ENCODE results near the gene HSD3B2.

The HSD3B2 gene

DNA sequence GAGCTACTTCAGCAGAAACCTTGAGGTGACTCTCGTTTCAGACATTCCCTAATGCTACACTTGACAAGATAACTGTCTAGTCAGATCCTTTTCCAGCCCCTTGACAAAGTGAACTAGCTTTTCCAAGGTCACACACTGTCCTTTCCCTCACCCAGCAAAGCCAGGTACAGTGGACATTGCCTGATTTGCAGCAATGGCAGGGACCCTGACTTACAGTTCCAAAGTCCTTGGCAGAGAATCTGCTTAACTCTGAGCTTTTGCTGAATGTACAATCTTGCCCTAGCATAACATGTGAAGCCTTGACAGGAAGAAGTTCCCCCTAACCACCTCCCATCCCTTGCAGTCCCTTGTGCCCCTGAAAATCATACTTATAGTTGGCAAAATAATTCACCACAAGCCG lies 37.1 kb downstream of the HSD3B2 start:
- no peak overlapping the region for H3K27ac ChIP-seq
- DNase-seq (ENCODE audit: low spot score) = no peak
- no peak for TF ChIP-seq CTCF (conservative IDR thresholded peaks at IDR 0.05; ENCODE audit: low read depth)
- ChIA-PET CTCF (no interaction called here), POLR2A (ENCODE audit: low non-redundant PET) (no interaction called here)

DNA sequence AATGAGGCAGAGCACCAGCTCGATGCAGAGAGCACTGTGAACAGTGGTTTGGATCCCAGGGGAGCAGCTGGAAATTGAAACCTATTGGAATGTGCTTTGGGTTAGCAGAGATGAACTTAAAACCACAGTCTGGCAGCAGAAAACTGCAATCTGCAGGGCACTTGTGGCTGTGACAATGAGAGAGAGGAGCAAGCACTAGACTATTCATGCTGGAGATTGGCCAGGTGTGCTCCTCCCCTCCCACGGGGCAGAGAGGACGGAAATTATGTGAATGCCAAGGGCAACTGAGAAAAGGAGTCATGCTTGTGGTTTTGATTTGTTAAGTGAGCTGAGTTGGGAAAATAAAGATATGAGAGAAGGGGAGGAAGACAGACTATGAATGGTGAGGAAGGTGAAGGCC lies 38.1 kb downstream of the HSD3B2 start:
- TF ChIP-seq CTCF (conservative IDR thresholded peaks at IDR 0.05; ENCODE audit: low read depth) = no peak
- no peak overlapping the region for H3K27ac ChIP-seq
- ChIA-PET CTCF (no interaction called here), POLR2A (ENCODE audit: low non-redundant PET) (no interaction called here)
- DNase-seq (ENCODE audit: low spot score) = peak; percentile 72

- ChIA-PET CTCF (no interaction called here), POLR2A (ENCODE audit: low non-redundant PET) (no interaction called here)
- DNase-seq (ENCODE audit: low spot score) = no peak
- no peak overlapping the region for H3K27ac ChIP-seq
- TF ChIP-seq CTCF (conservative IDR thresholded peaks at IDR 0.05; ENCODE audit: low read depth) = no peak
Measured at GRCh38 chr1:119462964-119463363, 48.0 kb downstream of the HSD3B2 start.

DNA sequence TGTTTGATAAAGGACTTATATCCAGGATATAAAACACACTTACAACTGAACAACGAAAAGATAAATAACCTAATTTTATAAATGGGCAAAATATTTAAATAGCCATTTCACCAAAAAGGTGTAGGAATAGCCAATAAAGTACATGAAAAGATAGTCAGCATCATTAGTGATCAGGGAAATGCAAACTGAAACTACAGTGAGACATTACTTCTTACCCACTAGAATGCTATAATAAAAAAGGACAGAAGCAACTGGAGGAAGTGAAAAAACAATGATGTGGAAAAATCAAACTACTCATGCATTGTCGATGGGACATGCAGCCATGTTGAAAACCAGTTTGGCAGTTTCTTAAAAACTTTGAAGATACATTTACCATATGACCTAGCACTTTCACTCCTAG lies 48.6 kb downstream of the HSD3B2 start:
- ChIA-PET CTCF (no interaction called here), POLR2A (ENCODE audit: low non-redundant PET) (no interaction called here)

GRCh38 chr1:119466445-119466844 lies 51.5 kb downstream of the HSD3B2 start:
- ChIA-PET CTCF (interaction anchor here (0.7 kb wide), 1 partner anchor 9 kb away, joined by 3 read pairs; no protein-coding TSS in a partner anchor), POLR2A (ENCODE audit: low non-redundant PET) (no interaction called here)
- no peak for DNase-seq (ENCODE audit: low spot score)
- no peak overlapping the region for H3K27ac ChIP-seq
- no peak for TF ChIP-seq CTCF (conservative IDR thresholded peaks at IDR 0.05; ENCODE audit: low read depth)

More for the DNA sequence above, 48.6 kb downstream of the HSD3B2 start:
- no peak overlapping the region for H3K27ac ChIP-seq
- no peak for TF ChIP-seq CTCF (conservative IDR thresholded peaks at IDR 0.05; ENCODE audit: low read depth)
- no peak for DNase-seq (ENCODE audit: low spot score)

DNA sequence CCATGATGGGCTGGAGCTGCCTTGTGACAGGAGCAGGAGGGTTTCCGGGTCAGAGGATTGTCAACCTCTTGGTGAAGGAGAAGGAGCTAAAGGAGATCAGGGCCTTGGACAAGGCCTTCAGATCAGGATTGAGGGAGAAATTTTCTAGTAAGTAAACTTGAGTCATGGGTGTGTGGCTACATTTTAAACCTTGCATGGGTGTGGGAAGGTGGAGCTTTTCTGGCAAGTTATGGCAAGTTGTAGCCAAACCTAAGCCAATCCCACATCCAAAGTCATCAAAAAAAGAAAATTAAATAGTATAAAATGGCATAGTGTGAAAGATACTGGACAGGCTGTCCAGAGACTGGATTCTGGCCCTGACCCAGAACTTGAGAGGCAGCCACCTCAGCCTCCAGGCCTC lies 52.3 kb downstream of the HSD3B2 start:
- H3K27ac ChIP-seq = no peak overlapping the region
- DNase-seq (ENCODE audit: low spot score) = peak; percentile 26
- ChIA-PET POLR2A (ENCODE audit: low non-redundant PET) (no interaction called here), CTCF (no interaction called here)
- TF ChIP-seq CTCF (conservative IDR thresholded peaks at IDR 0.05; ENCODE audit: low read depth) = no peak
